Loucy (cell line): ENCODE results near the gene ZDHHC7.
A peak's percentile ranks its signal among the peaks of the same experiment; 100 is the strongest.

Source experiments
- H2AFZ ChIP-seq: fragments of 200-600 bp; sonication (generic); 2 replicates; pipeline ENCODE4 v1.6.0; 2016; ENCODE audit warnings: antibody characterized with exemption, mild to moderate bottlenecking, low read length, moderate library complexity
- H3F3A ChIP-seq: fragments of 200-600 bp; 2 replicates; pipeline ENCODE4 v1.6.0; 2016; ENCODE audit warnings: antibody characterized with exemption, low read depth, mild to moderate bottlenecking
- H3K27me3 ChIP-seq: fragments of 200-600 bp; sonication (generic); 2 replicates; pipeline ENCODE4 v1.6.1; 2014; ENCODE audit warnings: low read length, mild to moderate bottlenecking; ENCODE audit not compliant: insufficient read depth, poor library complexity, severe bottlenecking
- H3K36me3 ChIP-seq: fragments of 200-600 bp; sonication (generic); 2 replicates; pipeline ENCODE4 v1.6.1; 2016; ENCODE audit warnings: low read length; ENCODE audit not compliant: insufficient read depth
- H3K4me1 ChIP-seq: fragments of 200-600 bp; sonication (generic); 2 replicates; pipeline ENCODE4 v1.5.1; 2014; ENCODE audit warnings: low read length, mild to moderate bottlenecking; ENCODE audit not compliant: insufficient read depth, poor library complexity, severe bottlenecking
- H3K4me2 ChIP-seq: fragments of 200-600 bp; sonication (generic); 2 replicates; pipeline ENCODE4 v1.6.0; 2014; ENCODE audit warnings: antibody characterized with exemption, low read length, low read depth, mild to moderate bottlenecking; ENCODE audit not compliant: poor library complexity, severe bottlenecking
- H3K4me3 ChIP-seq: fragments of 200-600 bp; sonication (generic); 2 replicates; pipeline ENCODE4 v1.5.1; 2014; ENCODE audit warnings: low read length, mild to moderate bottlenecking, mixed read lengths; ENCODE audit not compliant: poor library complexity, severe bottlenecking
- H3K79me2 ChIP-seq: fragments of 200-600 bp; sonication (generic); 2 replicates; pipeline ENCODE4 v1.6.1; 2014; ENCODE audit warnings: low read length; ENCODE audit not compliant: insufficient read depth
- H3K9ac ChIP-seq: fragments of 200-600 bp; sonication (generic); 2 replicates; pipeline ENCODE4 v1.6.0; 2014; ENCODE audit warnings: mild to moderate bottlenecking, low read depth, low read length, moderate library complexity; ENCODE audit not compliant: poor library complexity, severe bottlenecking
- H3K9me2 ChIP-seq: fragments of 200-600 bp; sonication (generic); replicated peaks from 2 replicates; pipeline ENCODE4 v1.6.1; 2016; ENCODE audit warnings: low read depth, low read length, mixed read lengths
- H3K9me3 ChIP-seq: fragments of 200-600 bp; sonication (generic); 2 replicates; pipeline ENCODE4 v1.6.1; 2014; ENCODE audit warnings: mild to moderate bottlenecking, antibody characterized with exemption, low read length, low read depth; ENCODE audit not compliant: insufficient read depth
- H4K20me1 ChIP-seq: fragments of 200-600 bp; sonication (generic); 2 replicates; pipeline ENCODE4 v1.6.0; 2014; ENCODE audit warnings: antibody characterized with exemption, low read length, mild to moderate bottlenecking; ENCODE audit not compliant: insufficient read depth, poor library complexity, severe bottlenecking
- CTCF ChIP-seq: fragments of 200-600 bp; sonication (generic); conservative IDR thresholded peaks from 2 replicates; pipeline ENCODE4 v1.5.1; 2014; ENCODE audit warnings: mild to moderate bottlenecking, antibody characterized with exemption, low read length
- EZH2phosphoT487 ChIP-seq: fragments of 200-600 bp; IDR thresholded peaks from 2 replicates; pipeline ENCODE4 v1.6.1; 2018; ENCODE audit warnings: antibody characterized with exemption, mild to moderate bottlenecking, moderate library complexity, borderline replicate concordance

The ZDHHC7 gene

GRCh38 chr16:84953190-84953746 lies 58.1 kb downstream of the ZDHHC7 start:
- Histone ChIP-seq H3K4me1 (no peaks in the 10 kb centered on the region), H3K36me3 (no peaks in the 10 kb centered on the region), H2AFZ (no peak overlapping the region), H3K9me3 (no peaks in the 10 kb centered on the region), H3K9me2 (no peaks in the 10 kb centered on the region), H3K27me3 (no peaks in the 10 kb centered on the region), H3F3A (no peaks in the 10 kb centered on the region), H3K9ac (no peak overlapping the region), H3K79me2 (no peaks in the 10 kb centered on the region), H3K4me2 (no peak overlapping the region), H3K4me3 (no peak overlapping the region), H4K20me1 (no peaks in the 10 kb centered on the region)
- no peak for TF ChIP-seq CTCF
- no peak for TF ChIP-seq EZH2phosphoT487

GRCh38 chr16:84952335-84953189 lies 58.8 kb downstream of the ZDHHC7 start:
- H3K9ac ChIP-seq, result no peak overlapping the region
- H2AFZ ChIP-seq, result no peak overlapping the region
- no peaks in the 10 kb centered on the region for H3K36me3 ChIP-seq
- no peaks in the 10 kb centered on the region for H3K27me3 ChIP-seq
- no peak overlapping the region for H3K4me3 ChIP-seq
- no peak overlapping the region for H3K4me2 ChIP-seq
- no peaks in the 10 kb centered on the region for H3F3A ChIP-seq
- H4K20me1 ChIP-seq, result no peaks in the 10 kb centered on the region
- TF ChIP-seq EZH2phosphoT487, result no peak
- peak; percentile 78 for TF ChIP-seq CTCF
- H3K79me2 ChIP-seq, result no peaks in the 10 kb centered on the region
- H3K9me2 ChIP-seq, result no peaks in the 10 kb centered on the region
- H3K4me1 ChIP-seq, result no peaks in the 10 kb centered on the region
- H3K9me3 ChIP-seq, result no peaks in the 10 kb centered on the region

GRCh38 chr16:84950906-84951305 lies 60.4 kb downstream of the ZDHHC7 start:
- Histone ChIP-seq H3K36me3 (no peaks in the 10 kb centered on the region), H3K4me2 (no peak overlapping the region), H3K4me1 (no peaks in the 10 kb centered on the region), H2AFZ (no peak overlapping the region), H3K27me3 (no peaks in the 10 kb centered on the region), H3K9me3 (no peaks in the 10 kb centered on the region), H3K9me2 (no peaks in the 10 kb centered on the region), H3K79me2 (no peaks in the 10 kb centered on the region), H4K20me1 (no peaks in the 10 kb centered on the region), H3F3A (no peaks in the 10 kb centered on the region), H3K4me3 (no peak overlapping the region), H3K9ac (no peak overlapping the region)
- TF ChIP-seq EZH2phosphoT487 (no peak), CTCF (peak; percentile 87)
